HG03432 (cell line): ENCODE data around the gene PLEKHG4.

Experiments
- ATAC-seq: cut with Tn5 transposase; IDR thresholded peaks from one replicate; pipeline ENCODE4 v1.9.1; 2021; ENCODE audit warnings: mild to moderate bottlenecking, moderate library complexity; ENCODE audit not compliant: unreplicated experiment

Gene PLEKHG4

GRCh38 chr16:67245674-67246080 lies 33.7 kb upstream of the PLEKHG4 start:
- ATAC-seq = no peak

GRCh38 chr16:67246081-67246755 lies 33.1 kb upstream of the PLEKHG4 start:
- peak; percentile 33 for ATAC-seq

GRCh38 chr16:67246756-67247191 lies 32.6 kb upstream of the PLEKHG4 start:
- ATAC-seq = peak; percentile 17

GRCh38 chr16:67247192-67248072 lies 31.9 kb upstream of the PLEKHG4 start, which contains the start of gene FHOD1:
Gene FHOD1 (minus strand): TSS chr16:67247481. CDS start chr16:67247410, 71 bp downstream.
- peak; percentile 53 for ATAC-seq

- no peak for ATAC-seq
Observed at GRCh38 chr16:67248073-67248400, 31.3 kb upstream of the PLEKHG4 start.

GRCh38 chr16:67248401-67249177 lies 30.7 kb upstream of the PLEKHG4 start, which contains the start of gene SLC9A5:
Gene SLC9A5 (plus strand): TSS chr16:67248979. CDS start chr16:67249015, 36 bp downstream.
- no peak for ATAC-seq

- ATAC-seq = no peak
Observed at GRCh38 chr16:67249178-67250044, 29.9 kb upstream of the PLEKHG4 start.

GRCh38 chr16:67250045-67250327 lies 29.3 kb upstream of the PLEKHG4 start:
- ATAC-seq = no peak

- no peak for ATAC-seq
Observed at GRCh38 chr16:67252609-67253497, 26.5 kb upstream of the PLEKHG4 start.

- ATAC-seq = no peak
Observed at GRCh38 chr16:67254801-67255552, 24.4 kb upstream of the PLEKHG4 start.

- no peak for ATAC-seq
Observed at GRCh38 chr16:67255553-67256221, 23.6 kb upstream of the PLEKHG4 start.

- ATAC-seq = no peak
Observed at GRCh38 chr16:67256701-67257230, 22.6 kb upstream of the PLEKHG4 start.

GRCh38 chr16:67257486-67258160 lies 21.7 kb upstream of the PLEKHG4 start:
- ATAC-seq = no peak

GRCh38 chr16:67258161-67258835 lies 21.0 kb upstream of the PLEKHG4 start:
- ATAC-seq = no peak

GRCh38 chr16:67259705-67260104 lies 19.6 kb upstream of the PLEKHG4 start:
- ATAC-seq = no peak

GRCh38 chr16:67260426-67261063 lies 18.8 kb upstream of the PLEKHG4 start:
- no peak for ATAC-seq
